ENCODE measurements around the gene NR1D2. TPM values are rescaled to one million over a fixed set of nuclear protein-coding genes. Genes with fewer than 3 reads are reported as not detected.
A peak's percentile ranks its signal among the peaks of the same experiment; 100 is the strongest.

The NR1D2 gene
- total RNA-seq, 1 donor from 2014 or later, result 3.0 TPM

- intact Hi-C loops (cut with micrococcal nuclease), result no loop called here
- Mint-ChIP-seq H3K27me3 (ENCODE audit: insufficient read depth) (peaks cover 2% of the 10 kb centered on the region), H3K9me3 (no peaks in the 10 kb centered on the region), H3K36me3 (ENCODE audit: low read depth) (peaks cover 3% of the 10 kb centered on the region), H3K27ac (no peak overlapping the region), H3K4me3 (no peak overlapping the region), H3K4me1 (ENCODE audit: low read depth) (peaks cover 9% of the 10 kb centered on the region)
- no peak for DNase-seq (ENCODE audit: low spot score)
Observed at GRCh38 chr3:23956701-23957100, 11.6 kb downstream of the NR1D2 start.

- no peak for DNase-seq (ENCODE audit: low spot score)
- Mint-ChIP-seq H3K27me3 (ENCODE audit: insufficient read depth) (peaks cover 2% of the 10 kb centered on the region), H3K4me1 (ENCODE audit: low read depth) (peaks cover 9% of the 10 kb centered on the region), H3K9me3 (no peaks in the 10 kb centered on the region), H3K27ac (peak overlapping the region; percentile 55), H3K4me3 (no peak overlapping the region), H3K36me3 (ENCODE audit: low read depth) (peaks cover 5% of the 10 kb centered on the region)
- intact Hi-C loops (cut with micrococcal nuclease), result loop anchor here (1.0 kb wide), 1 partner anchor 13 kb away; no protein-coding TSS in a partner anchor
Observed at GRCh38 chr3:23959135-23959900, 14.2 kb downstream of the NR1D2 start.

GRCh38 chr3:23960649-23961048 is 15.6 kb downstream of the NR1D2 start:
- DNase-seq (ENCODE audit: low spot score), result no peak
- H3K4me3 Mint-ChIP-seq, result no peak overlapping the region
- intact Hi-C loops (cut with micrococcal nuclease), result no loop called here
- peaks cover 9% of the 10 kb centered on the region for H3K4me1 Mint-ChIP-seq (ENCODE audit: low read depth)
- no peaks in the 10 kb centered on the region for H3K27me3 Mint-ChIP-seq (ENCODE audit: insufficient read depth)
- H3K27ac Mint-ChIP-seq, result no peak overlapping the region
- H3K36me3 Mint-ChIP-seq (ENCODE audit: low read depth), result peaks cover 5% of the 10 kb centered on the region
- no peaks in the 10 kb centered on the region for H3K9me3 Mint-ChIP-seq

- H3K4me1 Mint-ChIP-seq (ENCODE audit: low read depth), result peaks cover 9% of the 10 kb centered on the region
- no peak for DNase-seq (ENCODE audit: low spot score)
- H3K9me3 Mint-ChIP-seq, result no peaks in the 10 kb centered on the region
- no peaks in the 10 kb centered on the region for H3K27me3 Mint-ChIP-seq (ENCODE audit: insufficient read depth)
- no peak overlapping the region for H3K4me3 Mint-ChIP-seq
- intact Hi-C loops (cut with micrococcal nuclease), result no loop called here
- no peak overlapping the region for H3K27ac Mint-ChIP-seq
- H3K36me3 Mint-ChIP-seq (ENCODE audit: low read depth), result peaks cover 5% of the 10 kb centered on the region
Observed at GRCh38 chr3:23961066-23961465, 16.0 kb downstream of the NR1D2 start.

- H3K36me3 Mint-ChIP-seq (ENCODE audit: low read depth), result peaks cover 5% of the 10 kb centered on the region
Observed at GRCh38 chr3:23961913-23962312, 16.8 kb downstream of the NR1D2 start.

GRCh38 chr3:23964537-23965235 is 19.6 kb downstream of the NR1D2 start:
- Mint-ChIP-seq H3K27me3 (ENCODE audit: insufficient read depth) (no peaks in the 10 kb centered on the region), H3K4me3 (no peak overlapping the region), H3K27ac (no peak overlapping the region), H3K36me3 (ENCODE audit: low read depth) (peaks cover 6% of the 10 kb centered on the region), H3K4me1 (ENCODE audit: low read depth) (peaks cover under 1% of the 10 kb centered on the region), H3K9me3 (no peaks in the 10 kb centered on the region)
- intact Hi-C loops (cut with micrococcal nuclease), result no loop called here
- no peak for DNase-seq (ENCODE audit: low spot score)

More at GRCh38 chr3:23961913-23962312, 16.8 kb downstream of the NR1D2 start:
- Mint-ChIP-seq H3K27me3 (ENCODE audit: insufficient read depth) (no peaks in the 10 kb centered on the region), H3K9me3 (no peaks in the 10 kb centered on the region), H3K27ac (no peak overlapping the region), H3K4me3 (no peak overlapping the region), H3K4me1 (ENCODE audit: low read depth) (peaks cover 9% of the 10 kb centered on the region)
- no peak for DNase-seq (ENCODE audit: low spot score)
- intact Hi-C loops (cut with micrococcal nuclease), result no loop called here

- H3K36me3 Mint-ChIP-seq (ENCODE audit: low read depth), result peaks cover 6% of the 10 kb centered on the region
Observed at GRCh38 chr3:23966328-23966727, 21.2 kb downstream of the NR1D2 start.

GRCh38 chr3:23968463-23969184 is 23.5 kb downstream of the NR1D2 start:
- no peak for DNase-seq (ENCODE audit: low spot score)
- Mint-ChIP-seq H3K9me3 (no peaks in the 10 kb centered on the region), H3K4me3 (no peak overlapping the region), H3K4me1 (ENCODE audit: low read depth) (no peaks in the 10 kb centered on the region), H3K27me3 (ENCODE audit: insufficient read depth) (no peaks in the 10 kb centered on the region), H3K27ac (no peak overlapping the region), H3K36me3 (ENCODE audit: low read depth) (peaks cover 5% of the 10 kb centered on the region)
- intact Hi-C loops (cut with micrococcal nuclease), result no loop called here

More at GRCh38 chr3:23966328-23966727, 21.2 kb downstream of the NR1D2 start:
- no peaks in the 10 kb centered on the region for H3K4me1 Mint-ChIP-seq (ENCODE audit: low read depth)
- no peak overlapping the region for H3K27ac Mint-ChIP-seq
- no peaks in the 10 kb centered on the region for H3K27me3 Mint-ChIP-seq (ENCODE audit: insufficient read depth)
- H3K9me3 Mint-ChIP-seq, result no peaks in the 10 kb centered on the region
- no peak overlapping the region for H3K4me3 Mint-ChIP-seq
- DNase-seq (ENCODE audit: low spot score), result no peak
- intact Hi-C loops (cut with micrococcal nuclease), result no loop called here

GRCh38 chr3:23969393-23969792 is 24.3 kb downstream of the NR1D2 start:
- no peak for DNase-seq (ENCODE audit: low spot score)
- Mint-ChIP-seq H3K36me3 (ENCODE audit: low read depth) (peaks cover 4% of the 10 kb centered on the region), H3K27me3 (ENCODE audit: insufficient read depth) (no peaks in the 10 kb centered on the region), H3K4me1 (ENCODE audit: low read depth) (no peaks in the 10 kb centered on the region), H3K27ac (no peak overlapping the region), H3K9me3 (no peaks in the 10 kb centered on the region), H3K4me3 (no peak overlapping the region)
- intact Hi-C loops (cut with micrococcal nuclease), result no loop called here

GRCh38 chr3:23971684-23972083 is 26.6 kb downstream of the NR1D2 start:
- intact Hi-C loops (cut with micrococcal nuclease), result no loop called here
- Mint-ChIP-seq H3K4me3 (no peak overlapping the region), H3K4me1 (ENCODE audit: low read depth) (no peaks in the 10 kb centered on the region), H3K36me3 (ENCODE audit: low read depth) (peaks cover 2% of the 10 kb centered on the region), H3K9me3 (peaks cover 3% of the 10 kb centered on the region), H3K27me3 (ENCODE audit: insufficient read depth) (no peaks in the 10 kb centered on the region), H3K27ac (no peak overlapping the region)
- no peak for DNase-seq (ENCODE audit: low spot score)

- no peaks in the 10 kb centered on the region for H3K36me3 Mint-ChIP-seq (ENCODE audit: low read depth)
- H3K27me3 Mint-ChIP-seq (ENCODE audit: insufficient read depth), result no peaks in the 10 kb centered on the region
- peaks cover 3% of the 10 kb centered on the region for H3K9me3 Mint-ChIP-seq
- no peaks in the 10 kb centered on the region for H3K4me1 Mint-ChIP-seq (ENCODE audit: low read depth)
- H3K27ac Mint-ChIP-seq, result no peak overlapping the region
- intact Hi-C loops (cut with micrococcal nuclease), result no loop called here
- no peak overlapping the region for H3K4me3 Mint-ChIP-seq
- no peak for DNase-seq (ENCODE audit: low spot score)
Observed at GRCh38 chr3:23976555-23976954, 31.5 kb downstream of the NR1D2 start.

GRCh38 chr3:23979569-23979968 is 34.5 kb downstream of the NR1D2 start:
- peaks cover 3% of the 10 kb centered on the region for H3K9me3 Mint-ChIP-seq
- H3K36me3 Mint-ChIP-seq (ENCODE audit: low read depth), result no peaks in the 10 kb centered on the region
- H3K4me1 Mint-ChIP-seq (ENCODE audit: low read depth), result no peaks in the 10 kb centered on the region
- no peaks in the 10 kb centered on the region for H3K27me3 Mint-ChIP-seq (ENCODE audit: insufficient read depth)
- DNase-seq (ENCODE audit: low spot score), result no peak
- intact Hi-C loops (cut with micrococcal nuclease), result no loop called here
- H3K27ac Mint-ChIP-seq, result no peak overlapping the region
- H3K4me3 Mint-ChIP-seq, result no peak overlapping the region

- peaks cover 3% of the 10 kb centered on the region for H3K9me3 Mint-ChIP-seq
- DNase-seq (ENCODE audit: low spot score), result no peak
- H3K36me3 Mint-ChIP-seq (ENCODE audit: low read depth), result no peaks in the 10 kb centered on the region
- H3K27ac Mint-ChIP-seq, result no peak overlapping the region
- H3K27me3 Mint-ChIP-seq (ENCODE audit: insufficient read depth), result no peaks in the 10 kb centered on the region
- no peaks in the 10 kb centered on the region for H3K4me1 Mint-ChIP-seq (ENCODE audit: low read depth)
- H3K4me3 Mint-ChIP-seq, result no peak overlapping the region
- intact Hi-C loops (cut with micrococcal nuclease), result no loop called here
Observed at GRCh38 chr3:23981136-23981535, 36.0 kb downstream of the NR1D2 start.

Measured in activated T-helper 1 cell treated with anti-CD3 and anti-CD28 coated beads, Interleukin-12 subunit alpha, Interleukin-12 subunit beta, Interleukin-2, Interleukin-4 antibody, amounts not matched to agents 30 ng/mL and 10 ng/mL and 1 ng/mL, durations not matched to agents 14 hours and 24 hours and 36 hours (primary cell).